CD4-positive, alpha-beta T cell treated with Interleukin-17A for 1 hour (primary cell): ENCODE results near the gene COG3.

Source experiments
- DNase-seq: peaks from one replicate; pipeline ENCODE4 v3.0.0-alpha.2; 2020

The COG3 gene

DNA sequence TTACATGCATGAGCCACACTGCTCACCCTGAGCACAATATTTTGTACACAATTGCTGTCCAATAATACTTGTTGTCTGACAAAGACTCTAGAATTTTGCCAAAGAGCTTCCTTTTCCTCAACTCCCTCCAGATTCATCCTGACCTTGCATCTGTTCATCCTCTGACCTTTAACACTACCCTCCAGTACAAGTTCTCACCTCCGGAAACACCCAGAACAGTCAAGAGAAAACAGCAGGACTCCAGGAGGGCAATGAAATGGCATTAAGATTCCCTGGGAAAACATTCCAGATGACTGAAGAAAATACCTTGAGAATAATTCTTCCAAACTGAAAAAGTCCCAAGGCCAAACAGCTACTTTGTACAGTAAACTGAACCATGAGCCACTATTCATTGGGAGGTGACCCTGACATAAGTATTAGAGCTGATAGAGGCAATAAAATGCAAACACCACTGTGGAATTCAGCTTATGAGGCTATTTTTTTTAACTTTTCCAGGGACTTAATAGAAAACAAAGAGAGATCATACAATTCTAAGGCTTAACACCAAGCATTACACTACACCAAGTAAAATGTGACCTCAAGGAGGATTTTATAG is 15.7 kb upstream of the COG3 start:
- no peak for DNase-seq

DNA sequence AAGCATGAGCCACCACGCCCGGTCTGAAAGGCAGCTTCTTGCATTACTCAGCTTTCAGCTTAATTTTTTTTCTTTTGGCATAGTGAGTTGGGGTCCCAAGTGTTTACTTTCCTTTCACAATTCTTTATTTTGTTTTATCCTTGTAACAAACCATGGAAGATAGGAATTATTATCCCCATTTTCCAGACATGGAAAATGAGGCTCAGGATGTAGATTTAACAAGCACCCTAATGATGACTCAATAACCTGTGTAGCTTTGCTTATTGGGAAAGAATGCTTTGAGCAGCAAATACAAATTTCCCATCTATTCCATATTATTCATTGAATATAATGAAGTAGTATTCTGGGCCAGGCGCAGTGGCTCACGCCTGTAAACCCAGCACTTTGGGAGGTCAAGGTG is 13.5 kb upstream of the COG3 start:
- no peak for DNase-seq

DNA sequence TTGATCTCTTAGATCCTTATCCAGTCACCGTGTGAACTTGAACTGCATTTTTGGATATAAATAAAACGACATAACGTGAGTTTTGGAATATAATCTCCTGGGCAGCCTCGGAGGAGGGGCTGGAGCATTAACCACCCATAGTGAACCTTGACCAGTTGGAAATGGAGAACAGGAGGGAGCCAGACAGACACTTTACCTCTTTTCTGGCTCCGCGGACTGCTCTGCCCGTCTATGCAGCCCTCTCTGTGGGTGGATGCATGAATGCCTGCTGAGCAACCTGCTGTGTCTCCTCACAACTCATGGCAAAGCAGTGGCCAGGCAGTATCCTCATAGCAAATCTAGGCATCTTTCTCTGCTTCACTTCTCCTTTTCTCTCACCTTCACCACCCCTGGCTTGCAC is 10.5 kb upstream of the COG3 start:
- DNase-seq = no peak

DNA sequence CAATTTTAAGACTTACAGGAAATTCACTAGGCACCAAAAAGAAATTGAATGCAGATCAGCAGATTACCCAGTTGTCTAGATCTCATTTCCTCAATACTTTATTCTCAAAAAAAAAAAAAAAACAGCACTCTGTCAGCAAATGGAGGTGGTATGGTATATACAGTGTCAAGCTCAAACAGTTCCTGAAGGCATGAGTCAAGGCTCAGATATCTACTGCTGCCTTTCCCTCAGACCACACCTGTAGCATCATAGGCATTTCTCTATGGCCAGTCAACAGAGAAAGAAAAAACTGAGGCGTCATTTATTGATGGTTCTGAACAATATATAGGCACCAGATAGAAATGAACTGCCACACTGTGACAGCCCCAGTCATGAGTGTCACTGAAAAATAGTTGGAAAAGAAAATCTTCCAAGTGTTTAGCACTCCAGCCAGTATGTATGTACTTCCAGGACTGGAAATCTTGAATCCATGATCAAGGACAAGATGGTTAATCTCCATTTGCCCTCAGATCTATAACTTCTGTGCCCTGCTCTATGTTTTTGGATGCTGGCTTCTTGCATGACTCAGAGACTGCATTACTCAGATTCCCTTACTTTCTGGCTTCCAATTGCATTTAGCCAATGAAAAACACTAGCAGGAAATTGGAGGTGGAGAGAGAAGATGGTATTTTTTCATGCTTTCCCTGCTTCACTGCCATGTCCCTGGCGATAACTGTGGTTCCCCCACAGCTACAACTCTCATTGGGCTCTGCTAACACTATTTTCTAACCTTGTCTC is 8.4 kb upstream of the COG3 start:
- no peak for DNase-seq

DNA sequence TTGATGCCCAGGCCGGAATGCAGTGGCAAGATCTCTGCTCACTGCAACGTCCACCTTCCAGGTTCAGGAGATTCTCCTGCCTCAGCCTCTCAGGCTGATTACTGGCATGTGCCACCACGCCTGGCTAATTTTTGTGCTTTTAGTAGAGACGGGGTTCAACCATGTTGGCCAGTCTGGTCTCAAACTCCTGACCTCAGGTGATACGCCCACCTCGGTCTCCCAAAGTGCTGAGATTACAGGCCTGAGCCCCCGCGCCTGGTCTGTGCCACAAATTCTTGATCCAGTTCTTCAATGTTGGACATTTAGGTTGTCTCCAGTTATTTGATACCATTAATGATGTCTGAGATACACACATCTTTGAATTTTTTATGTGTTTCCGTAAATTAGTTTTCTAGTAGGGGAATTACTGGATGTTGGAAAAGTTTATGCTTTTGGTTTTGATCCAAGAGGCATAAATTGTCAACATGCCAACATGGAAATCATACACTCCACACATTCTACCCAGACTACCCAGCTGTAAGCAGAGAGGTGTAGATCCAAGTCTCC is 525 bp upstream of the COG3 start:
- no peak for DNase-seq

DNA sequence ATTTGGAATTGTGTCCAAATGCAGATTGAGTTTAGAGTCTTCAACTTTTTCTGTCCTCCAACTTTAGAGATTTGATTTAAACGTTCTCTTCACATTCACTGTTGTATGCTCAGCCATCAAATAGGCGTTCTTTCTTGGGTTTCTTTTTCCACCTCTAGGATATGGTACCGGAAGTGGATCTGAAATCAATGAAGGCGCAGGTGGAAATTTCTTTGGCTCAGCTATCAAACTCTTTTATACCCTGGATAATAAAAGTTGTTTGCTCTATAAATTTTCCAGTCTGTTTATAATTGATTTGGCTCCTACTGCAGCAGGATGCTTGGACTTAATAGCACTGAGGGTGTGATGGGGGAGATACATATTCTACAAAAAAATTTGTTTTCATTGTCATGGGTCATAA is 1.6 kb downstream of the COG3 start:
- DNase-seq = no peak

DNA sequence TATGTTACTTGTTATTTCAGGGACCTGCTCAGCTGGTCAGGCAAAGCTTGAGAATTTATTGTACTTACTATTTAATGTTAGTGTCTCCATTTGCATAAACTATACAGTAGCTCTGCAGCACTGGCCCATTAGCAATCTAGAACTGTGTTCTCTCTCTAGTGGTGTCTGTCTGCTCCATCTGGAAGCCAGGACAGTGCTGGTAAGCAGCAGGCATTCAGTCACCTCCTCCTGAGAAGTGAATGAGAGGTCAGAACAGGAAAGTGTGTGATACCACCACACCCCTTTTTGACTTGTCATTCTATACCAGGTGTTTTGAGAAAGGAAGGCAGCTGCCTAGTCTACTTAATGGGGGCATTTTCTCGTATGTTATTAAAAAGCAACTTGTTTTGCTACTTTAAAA is 3.9 kb downstream of the COG3 start:
- DNase-seq = no peak

DNA sequence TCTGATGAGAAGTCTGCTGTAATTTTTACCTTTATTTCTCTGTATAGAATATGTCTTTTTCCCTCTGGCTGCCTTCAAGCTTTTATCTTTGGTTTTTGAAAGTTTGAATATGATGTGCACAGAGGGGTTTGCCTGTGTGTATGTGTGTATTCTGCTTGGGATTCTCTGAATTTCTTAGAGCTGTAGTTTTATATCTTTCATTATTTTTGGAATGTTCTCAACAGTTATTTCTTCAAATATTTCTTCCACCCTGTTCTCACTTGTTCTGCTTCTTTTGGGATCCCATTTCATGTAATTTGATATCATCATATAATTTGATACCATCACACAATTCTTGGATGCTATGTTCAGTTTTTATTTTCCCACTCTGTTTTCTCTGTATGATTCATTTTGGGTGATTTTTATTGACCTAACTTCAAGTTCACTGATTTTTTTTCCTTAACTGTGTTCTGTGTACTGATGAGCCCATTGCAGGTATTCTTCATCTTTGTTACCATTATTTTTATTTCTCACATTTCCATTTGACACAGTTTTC is 7.5 kb downstream of the COG3 start:
- DNase-seq = no peak

DNA sequence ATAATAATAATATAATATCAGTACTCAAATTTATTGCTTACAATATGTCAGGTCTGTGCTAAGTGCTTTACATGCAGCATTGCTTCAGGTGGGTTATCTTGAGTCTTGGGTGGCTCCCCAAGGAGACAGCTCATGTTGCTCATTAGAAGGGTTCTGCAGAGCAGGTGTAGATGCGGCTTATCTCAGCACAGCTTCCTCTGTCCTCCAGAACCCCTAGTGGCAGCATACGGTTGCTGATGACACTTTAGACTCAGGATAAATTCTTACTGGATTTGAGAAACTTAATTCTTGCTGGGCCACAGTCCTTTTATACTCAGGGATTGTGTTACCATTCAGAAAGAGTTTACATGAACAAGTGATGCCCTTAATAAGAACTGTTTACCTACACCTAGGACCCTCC is 8.9 kb downstream of the COG3 start:
- peak; percentile 34 for DNase-seq

DNA sequence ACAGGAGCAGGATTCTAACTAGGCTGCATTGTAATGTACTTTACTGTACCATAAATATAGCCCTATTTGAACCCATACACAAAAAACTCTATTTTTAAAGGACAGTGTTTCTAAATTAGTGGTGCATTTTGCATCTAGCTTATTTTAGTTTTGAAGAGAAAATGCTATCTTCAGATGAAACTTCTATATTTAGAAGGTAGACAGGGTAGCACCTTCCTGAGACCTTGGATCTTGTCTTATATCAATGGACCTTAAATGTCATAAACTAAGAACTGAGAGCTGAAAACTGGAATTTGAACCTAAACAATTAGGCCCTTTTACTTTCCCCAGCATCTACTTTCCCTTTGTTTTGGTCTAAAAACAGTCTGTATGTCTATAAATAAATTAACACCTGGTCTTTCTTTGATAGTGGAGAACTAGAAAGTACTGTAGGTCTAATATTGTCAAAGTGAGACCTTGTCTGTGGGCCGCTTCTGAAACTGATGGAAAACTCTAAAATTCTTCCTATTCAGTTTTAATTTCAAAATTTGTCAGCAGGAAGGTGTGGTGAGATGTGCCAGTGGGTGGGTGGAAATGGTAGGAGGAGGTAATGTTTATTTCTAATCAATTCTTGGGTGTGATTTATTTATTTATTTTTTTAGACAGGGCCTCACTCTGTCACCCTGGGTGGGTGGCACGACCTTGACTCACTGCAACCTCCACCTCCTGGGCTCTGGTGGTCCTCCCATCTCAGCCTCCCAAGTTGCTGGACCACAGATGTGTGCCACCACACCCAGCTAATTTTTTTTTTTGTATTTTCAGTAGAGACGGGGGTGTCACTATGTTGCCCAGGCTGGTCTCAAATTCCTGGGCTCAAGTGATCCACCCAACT is 10.1 kb downstream of the COG3 start:
- DNase-seq = no peak

DNA sequence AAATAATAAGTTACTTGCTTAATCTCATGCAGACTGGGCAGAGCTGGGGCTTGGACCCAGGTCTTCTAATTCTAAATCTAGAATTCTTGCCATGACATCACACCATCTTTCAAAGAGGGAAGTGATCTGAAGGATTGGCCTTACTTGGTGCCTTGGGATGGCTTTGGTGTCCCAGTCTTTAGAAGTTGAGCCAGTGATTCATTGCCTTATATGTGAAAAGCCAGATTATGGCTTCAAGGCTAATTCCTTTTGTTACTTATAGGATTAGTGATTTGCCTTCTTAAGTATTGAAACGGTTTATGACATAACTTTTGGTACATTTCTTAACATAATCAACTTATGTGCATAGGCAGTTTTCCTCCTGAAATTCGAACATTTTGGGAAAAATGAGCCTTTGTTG is 14.9 kb downstream of the COG3 start:
- no peak for DNase-seq

DNA sequence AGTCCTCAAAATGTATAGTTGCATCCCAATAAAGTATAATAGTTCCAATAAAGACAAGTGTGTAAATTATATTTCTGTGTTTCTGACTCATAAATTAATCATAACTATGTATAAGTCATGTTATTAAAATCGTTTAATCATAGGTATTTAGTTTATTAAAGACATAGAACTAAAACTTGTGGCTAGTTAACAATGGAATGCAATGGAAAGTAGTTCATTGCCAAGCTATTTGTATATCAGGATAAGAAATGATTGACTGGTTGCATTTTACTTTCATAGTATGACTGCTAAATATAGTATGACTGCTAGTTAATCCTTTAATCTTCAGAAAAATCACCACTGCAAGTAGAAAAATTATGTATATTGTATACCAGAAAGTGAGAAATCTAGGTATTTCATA is 16.9 kb downstream of the COG3 start:
- DNase-seq = no peak

DNA sequence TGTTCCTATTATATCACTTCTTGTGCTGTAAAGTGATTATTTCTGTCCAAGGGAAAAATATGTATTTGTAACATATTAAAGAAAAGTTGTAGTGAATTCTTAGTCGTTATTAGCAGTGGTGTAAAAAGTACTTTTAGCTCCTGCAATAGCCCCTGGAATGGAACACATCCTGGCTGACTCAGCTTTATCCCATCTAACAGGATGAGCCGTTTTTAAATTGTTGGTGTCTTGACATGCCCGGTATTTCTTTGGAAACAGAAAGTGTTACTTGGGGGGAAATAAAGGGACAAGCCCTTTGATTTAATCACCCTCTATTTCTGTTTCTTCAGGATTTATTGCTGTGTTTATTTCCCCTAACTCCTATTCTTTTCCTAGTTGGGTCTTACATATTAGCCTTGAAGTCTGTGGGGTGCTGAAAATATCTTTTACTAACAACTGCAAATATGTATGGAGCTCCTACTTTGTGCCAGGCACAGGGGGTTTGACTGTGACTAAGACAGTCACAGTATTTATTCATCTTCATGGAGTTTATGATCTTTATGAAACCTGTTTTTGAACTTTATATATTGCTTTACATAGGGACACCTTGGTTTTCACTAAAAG is 17.9 kb downstream of the COG3 start:
- DNase-seq = no peak

DNA sequence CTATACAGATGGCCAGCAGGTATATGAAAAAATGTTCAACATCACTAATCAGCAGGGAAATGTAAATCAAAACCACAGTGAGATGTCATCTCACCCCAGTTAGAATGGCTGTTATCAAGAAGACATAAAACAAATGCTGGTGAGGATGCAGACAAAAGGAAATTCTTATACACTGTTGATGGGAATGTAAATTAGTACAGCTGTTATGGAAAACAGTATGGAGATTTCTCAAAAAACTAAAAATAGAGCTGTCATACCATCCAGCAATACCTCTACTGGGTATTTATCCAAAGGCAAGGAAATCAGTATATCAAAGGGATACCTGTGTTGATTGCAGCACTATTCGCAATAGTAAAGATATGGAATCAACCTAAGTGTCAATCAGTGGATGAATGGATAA is 22.9 kb downstream of the COG3 start:
- no peak for DNase-seq

DNA sequence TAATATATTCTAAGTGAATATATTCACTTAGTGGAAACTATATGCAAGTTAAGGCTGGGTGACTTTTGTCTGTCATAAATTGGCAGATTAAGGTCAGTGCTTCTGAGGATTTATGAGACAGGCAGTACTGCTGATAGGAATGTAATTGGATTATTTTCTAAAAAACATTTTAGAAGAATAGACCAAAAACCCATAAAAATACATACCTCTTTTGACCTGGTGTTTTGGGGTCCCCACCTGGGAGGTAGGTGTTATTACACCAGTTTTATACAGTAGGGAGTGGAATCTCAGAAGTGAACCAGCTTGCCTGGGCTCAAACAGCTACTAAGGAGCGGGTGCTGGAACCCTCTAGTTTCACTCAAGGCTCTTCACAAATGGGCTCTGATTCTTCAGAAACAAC is 25.3 kb downstream of the COG3 start:
- peak; percentile 41 for DNase-seq

DNA sequence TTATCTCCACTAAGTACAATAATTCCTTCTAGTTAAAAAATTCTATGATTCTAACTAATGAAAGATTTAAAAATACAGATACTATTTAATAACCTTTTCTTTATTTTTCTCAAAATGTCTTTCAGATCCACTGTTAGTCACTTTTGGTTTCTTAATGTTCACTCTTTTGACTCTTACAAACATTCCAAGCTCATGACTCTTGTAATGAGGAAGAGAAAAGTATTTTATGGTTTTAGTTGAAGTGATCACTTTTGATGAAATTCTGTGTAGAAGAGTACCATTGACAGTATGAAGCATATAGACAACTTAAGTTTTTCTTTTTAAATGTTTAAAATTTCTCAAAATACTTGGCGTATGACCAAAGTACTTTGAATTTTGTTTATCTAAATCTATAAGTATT is 27.8 kb downstream of the COG3 start:
- no peak for DNase-seq

DNA sequence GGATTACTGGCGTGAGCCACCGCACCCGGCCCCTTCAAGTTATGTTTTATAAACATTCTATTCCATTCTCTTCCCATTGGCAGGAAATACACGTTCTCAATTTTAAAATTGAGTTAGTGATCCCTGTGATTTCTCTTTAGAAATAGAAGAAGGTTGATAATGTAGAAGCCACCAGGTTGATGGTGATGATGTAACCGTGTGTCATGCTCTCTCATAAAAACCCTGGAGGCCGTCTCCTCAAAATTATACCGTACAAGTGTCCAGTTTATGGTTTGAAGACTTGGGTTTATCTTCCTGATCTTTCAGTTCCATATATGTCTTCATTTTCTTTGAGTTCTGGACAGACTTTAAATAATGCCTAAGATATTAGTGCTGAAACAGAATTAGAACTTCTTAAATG is 32.2 kb downstream of the COG3 start:
- DNase-seq = no peak

DNA sequence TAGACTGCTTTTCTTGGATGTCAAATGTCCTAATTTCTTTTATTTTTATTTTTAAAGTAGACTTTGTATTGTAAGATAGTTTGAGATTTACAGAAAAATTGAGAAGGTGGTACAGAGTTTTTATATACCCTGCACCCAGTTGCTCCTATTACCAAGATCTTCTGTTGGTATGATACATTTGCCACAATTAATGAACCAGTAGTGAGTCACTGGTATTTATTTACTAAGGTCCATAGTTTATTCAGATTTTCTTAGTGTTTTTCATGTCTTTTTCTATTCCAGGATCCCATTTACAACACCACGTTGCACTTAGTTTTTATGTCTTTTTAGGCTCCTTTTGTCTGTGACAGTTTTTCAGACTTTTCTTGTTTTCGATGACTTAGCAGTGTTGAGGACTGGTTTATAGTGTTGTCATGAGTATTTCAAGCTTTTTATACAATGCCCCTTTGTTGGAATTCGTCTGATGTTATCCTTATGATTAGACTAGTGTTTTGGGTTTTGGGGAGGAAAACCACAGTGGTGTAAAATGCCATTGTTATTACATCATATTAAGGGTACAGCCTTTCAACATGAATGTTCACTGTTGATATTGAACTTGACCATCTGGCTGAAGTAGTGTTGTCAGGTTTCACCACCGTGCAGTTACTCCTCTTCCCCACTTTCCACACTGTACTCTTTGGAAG is 35.9 kb downstream of the COG3 start:
- DNase-seq = no peak

DNA sequence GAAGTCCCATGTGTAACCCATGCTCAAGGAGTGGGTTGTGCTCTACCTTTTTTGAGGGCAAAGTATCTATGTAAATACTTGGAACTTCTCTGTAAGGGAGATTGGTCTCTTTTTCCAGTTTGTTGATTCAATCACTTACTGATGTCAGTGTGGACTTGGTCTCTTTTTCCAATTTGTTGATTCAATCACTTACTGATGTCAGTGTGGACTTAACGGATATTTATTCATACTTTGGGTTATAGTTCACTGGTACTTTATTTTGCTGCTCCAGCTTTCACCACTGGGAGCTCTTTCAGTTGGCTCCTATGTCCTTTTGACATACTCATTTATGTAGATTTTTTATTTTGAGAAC is 36.4 kb downstream of the COG3 start:
- DNase-seq = no peak

DNA sequence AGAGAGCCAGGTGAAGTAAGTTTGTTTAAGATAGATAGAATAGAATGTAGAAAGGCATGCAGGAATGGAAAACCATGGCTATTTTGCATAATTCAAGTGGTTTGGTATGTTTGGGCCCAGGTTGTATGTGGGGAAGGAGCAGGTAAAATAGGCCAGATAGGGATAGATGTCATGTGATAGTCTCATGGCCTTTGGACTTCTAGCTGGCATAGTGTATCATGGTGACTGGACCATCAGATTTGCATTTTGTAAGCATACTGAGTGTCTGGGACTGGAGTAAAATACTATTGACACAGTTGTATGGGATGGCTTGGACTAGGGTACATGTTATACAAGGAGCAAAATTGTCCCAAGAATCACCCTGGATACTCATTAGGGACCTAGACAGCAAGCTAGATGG is 38.9 kb downstream of the COG3 start:
- no peak for DNase-seq

DNA sequence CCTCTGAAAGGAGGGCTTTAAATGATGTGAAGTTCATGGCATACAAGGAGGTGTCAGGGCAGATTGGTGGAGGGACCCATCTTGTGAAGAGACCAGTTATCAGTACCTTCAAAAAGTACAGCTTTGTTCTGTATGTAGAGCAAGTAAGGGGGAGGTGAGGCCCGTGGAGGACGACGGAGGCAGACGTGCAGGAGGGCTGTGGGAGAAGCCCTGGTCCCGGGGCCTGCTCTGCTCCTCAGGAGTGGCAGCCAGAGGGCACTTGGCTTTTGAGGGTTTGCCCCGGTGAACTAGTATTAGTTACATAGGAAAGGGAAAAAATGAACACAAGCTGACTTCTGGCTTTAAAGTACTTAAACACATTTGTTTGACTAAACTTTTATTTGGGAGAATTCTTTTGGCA is 42.1 kb downstream of the COG3 start:
- DNase-seq = no peak

DNA sequence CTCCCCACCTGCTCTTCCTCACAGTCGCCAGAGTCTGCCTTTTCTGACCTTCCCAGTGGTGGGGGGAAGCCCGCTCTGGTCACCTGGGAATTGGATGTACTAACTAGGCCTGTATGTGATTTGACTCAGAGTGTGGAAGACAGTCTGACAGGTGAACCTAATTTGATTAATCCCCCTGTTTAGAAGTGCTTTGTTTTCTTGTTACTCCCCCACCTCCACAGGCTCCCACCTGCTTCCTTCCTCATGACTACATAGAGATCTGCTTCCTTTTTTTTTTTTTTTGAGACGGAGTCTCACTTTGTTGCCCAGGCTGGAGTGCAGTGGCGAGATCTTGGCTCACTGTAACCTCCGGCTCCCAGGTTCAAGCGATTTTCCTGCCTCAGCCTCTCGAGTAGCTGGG is 44.0 kb downstream of the COG3 start:
- DNase-seq = no peak

DNA sequence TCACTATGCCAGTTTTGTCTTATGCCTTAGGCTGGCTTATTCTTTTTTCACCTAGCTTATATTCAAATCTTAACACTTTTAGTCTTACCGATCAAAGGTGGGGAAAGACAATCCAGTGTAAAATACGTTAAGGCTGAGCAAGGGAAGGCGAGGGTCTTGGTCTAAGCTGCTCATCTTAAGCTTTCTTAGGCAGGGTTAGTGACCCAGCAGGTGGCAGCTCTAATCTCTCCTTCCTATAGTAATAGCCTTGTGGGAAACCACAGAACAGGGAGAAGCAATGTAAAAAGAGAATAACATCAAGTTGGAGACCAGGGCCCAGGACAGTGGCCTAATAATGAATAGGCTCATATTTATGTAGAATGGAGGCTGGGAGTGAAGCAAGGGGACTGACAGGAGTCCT is 45.9 kb downstream of the COG3 start:
- DNase-seq = no peak
